Fibroblast of lung (primary cell): ENCODE measurements around the gene TXLNB. TPM values are rescaled to one million over a fixed set of nuclear protein-coding genes. Genes with fewer than 3 reads are reported as not detected.

ENCODE experiments used
- DNase-seq, 2 donors: peaks; one replicate each; pipeline versions ENCODE4 v3.0.0 to v3.0.0-alpha.2; 2010; ENCODE audit warnings: low read depth in 2 of 2
- H2AFZ ChIP-seq: 2 replicates; pipeline ENCODE4 v1.5.1; 2012; ENCODE audit warnings: low read length, control low read depth, inconsistent platforms
- H3K27ac ChIP-seq: 2 replicates; pipeline ENCODE4 v1.5.1; 2011; ENCODE audit warnings: low read length, control low read depth; ENCODE audit not compliant: insufficient read depth
- H3K27me3 ChIP-seq: 2 replicates; pipeline ENCODE4 v1.5.1; 2011; ENCODE audit warnings: mild to moderate bottlenecking, low read length; ENCODE audit not compliant: control insufficient read depth, insufficient read depth
- H3K36me3 ChIP-seq: 2 replicates; pipeline ENCODE4 v1.5.1; 2011; ENCODE audit warnings: low read length; ENCODE audit not compliant: control insufficient read depth, insufficient read depth
- H3K4me1 ChIP-seq: 2 replicates; pipeline ENCODE4 v1.5.1; 2011; ENCODE audit warnings: low read length; ENCODE audit not compliant: control insufficient read depth, insufficient read depth; ENCODE audit errors: extremely low read depth
- H3K4me2 ChIP-seq: 2 replicates; pipeline ENCODE4 v1.5.1; 2011; ENCODE audit warnings: low read length, control low read depth; ENCODE audit not compliant: insufficient read depth; ENCODE audit errors: extremely low read depth
- H3K4me3 ChIP-seq, 4 experiments: fragments of 200-600 bp in 1 of 4; sonication (generic) in 1 of 4; replicated peaks in 1 of 4; 2 replicates each; pipeline ENCODE4 v1.5.1; 2011 to 2016; ENCODE audit warnings: low read length in 4 of 4, low read depth in 3 of 4, mild to moderate bottlenecking in 3 of 4, control low read depth in 2 of 4, inconsistent platforms in 1 of 4, mixed read lengths in 1 of 4; ENCODE audit not compliant: insufficient read depth in 1 of 4; ENCODE audit errors: control extremely low read depth in 1 of 4
- H3K79me2 ChIP-seq: 2 replicates; pipeline ENCODE4 v1.5.1; 2012; ENCODE audit warnings: mild to moderate bottlenecking, low read length, inconsistent platforms; ENCODE audit not compliant: control insufficient read depth, insufficient read depth
- H3K9ac ChIP-seq: 2 replicates; pipeline ENCODE4 v1.5.1; 2011; ENCODE audit warnings: mild to moderate bottlenecking, low read length, control low read depth; ENCODE audit not compliant: insufficient read depth
- H3K9me3 ChIP-seq: 2 replicates; pipeline ENCODE4 v1.5.1; 2012; ENCODE audit warnings: low read depth, low read length; ENCODE audit not compliant: control insufficient read depth, insufficient read depth
- H4K20me1 ChIP-seq: 2 replicates; pipeline ENCODE4 v1.5.1; 2011; ENCODE audit warnings: low read length; ENCODE audit not compliant: control insufficient read depth, insufficient read depth; ENCODE audit errors: extremely low read depth
- EZH2 ChIP-seq: IDR thresholded peaks from 2 replicates; pipeline ENCODE4 v1.5.1; 2012; ENCODE audit warnings: low read length, control low read depth, mild to moderate bottlenecking; ENCODE audit errors: missing control alignments
- polyA plus RNA-seq, 2 donors: library from polyadenylated mRNA; depleted of rRNA in 1 of 2; stranded (reverse) in 1 of 2; unstranded in 1 of 2; fragments of >200 nt; gene quantifications; 2 replicates each; pipeline ENCODE4 v1.2.1, GENCODE V29; 2011 to 2012; ENCODE audit warnings: missing spikeins in 1 of 2
- total RNA-seq: library from RNA; depleted of rRNA; stranded (reverse); fragments of >200 nt; gene quantifications from 2 replicates; pipeline ENCODE4 v1.2.1, GENCODE V29; 2014
- TF ChIP-seq, protein P1 (sequence below), 2 donors: IDR thresholded peaks in 1 of 2; conservative IDR thresholded peaks in 1 of 2; 1 replicate in 1 of 2; 2 replicates in 1 of 2; pipeline ENCODE4 v1.5.1; 2011 to 2012; ENCODE audit warnings: low read length in 2 of 2, control low read depth in 1 of 2, inconsistent platforms in 1 of 2, low read depth in 1 of 2, mild to moderate bottlenecking in 1 of 2

The TXLNB gene
- total and polyA plus RNA-seq, 2 donors (not counting 1 experiment from before 2014, with no cell fraction given), result 0.15 to 1.2 TPM

DNA sequence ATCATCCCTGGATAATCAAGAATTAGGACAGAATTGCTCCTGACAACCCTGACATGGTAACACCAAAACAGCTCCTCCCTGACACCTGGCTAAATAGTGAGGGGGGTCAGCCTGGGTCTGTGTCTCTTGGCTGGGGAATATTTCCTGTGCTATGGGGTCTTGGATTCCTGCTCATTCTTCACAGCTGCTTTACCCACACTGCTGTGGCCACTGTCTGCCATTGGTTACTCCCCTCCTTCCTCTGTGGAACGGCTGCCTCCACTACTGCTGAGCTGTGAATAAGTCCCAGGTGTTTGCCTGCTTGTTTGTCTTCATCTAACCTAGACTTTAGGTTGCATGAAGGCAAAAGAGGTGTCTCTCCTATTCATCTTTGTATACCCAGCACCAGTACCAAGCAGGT is 33.9 kb upstream of the TXLNB start:
- no peak overlapping the region for H3K9ac ChIP-seq
- no peak overlapping the region for H2AFZ ChIP-seq

DNA sequence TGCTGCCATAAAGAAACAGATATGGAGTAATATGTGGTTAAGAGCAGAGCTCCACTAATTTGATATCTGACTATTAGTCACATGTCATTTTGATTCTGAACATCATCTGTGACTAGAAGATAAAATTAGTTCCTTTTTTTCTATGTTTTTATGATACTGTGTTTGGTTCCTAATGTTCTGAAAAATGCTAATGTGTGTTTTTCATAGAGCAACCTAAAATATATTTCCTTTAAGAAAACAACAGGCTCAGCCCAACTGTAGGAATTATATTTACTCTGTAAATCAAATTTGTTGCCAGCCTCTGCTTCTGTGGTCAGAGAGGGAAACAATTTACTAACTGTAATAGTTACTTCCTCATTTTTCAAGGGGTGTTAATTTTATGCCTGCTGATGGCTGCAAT is 33.3 kb upstream of the TXLNB start:
- Histone ChIP-seq H3K27ac (no peak overlapping the region), H3K36me3 (no peaks in the 10 kb centered on the region), H3K79me2 (no peaks in the 10 kb centered on the region), H3K9ac (no peak overlapping the region), H2AFZ (no peak overlapping the region), H3K4me2 (no peak overlapping the region), H4K20me1 (no peaks in the 10 kb centered on the region), H3K4me3 (no peak overlapping the region), H3K9me3 (no peaks in the 10 kb centered on the region), H3K27me3 (no peaks in the 10 kb centered on the region), H3K4me1 (no peaks in the 10 kb centered on the region)
- TF ChIP-seq, protein P1, sequence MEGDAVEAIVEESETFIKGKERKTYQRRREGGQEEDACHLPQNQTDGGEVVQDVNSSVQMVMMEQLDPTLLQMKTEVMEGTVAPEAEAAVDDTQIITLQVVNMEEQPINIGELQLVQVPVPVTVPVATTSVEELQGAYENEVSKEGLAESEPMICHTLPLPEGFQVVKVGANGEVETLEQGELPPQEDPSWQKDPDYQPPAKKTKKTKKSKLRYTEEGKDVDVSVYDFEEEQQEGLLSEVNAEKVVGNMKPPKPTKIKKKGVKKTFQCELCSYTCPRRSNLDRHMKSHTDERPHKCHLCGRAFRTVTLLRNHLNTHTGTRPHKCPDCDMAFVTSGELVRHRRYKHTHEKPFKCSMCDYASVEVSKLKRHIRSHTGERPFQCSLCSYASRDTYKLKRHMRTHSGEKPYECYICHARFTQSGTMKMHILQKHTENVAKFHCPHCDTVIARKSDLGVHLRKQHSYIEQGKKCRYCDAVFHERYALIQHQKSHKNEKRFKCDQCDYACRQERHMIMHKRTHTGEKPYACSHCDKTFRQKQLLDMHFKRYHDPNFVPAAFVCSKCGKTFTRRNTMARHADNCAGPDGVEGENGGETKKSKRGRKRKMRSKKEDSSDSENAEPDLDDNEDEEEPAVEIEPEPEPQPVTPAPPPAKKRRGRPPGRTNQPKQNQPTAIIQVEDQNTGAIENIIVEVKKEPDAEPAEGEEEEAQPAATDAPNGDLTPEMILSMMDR (conservative IDR thresholded peaks at IDR 0.05 in 1 of 2, IDR thresholded peaks at IDR 0.05 in 1 of 2; ENCODE audit: low read depth in 1 of 2, low read length in 2 of 2), result no peak
- TF ChIP-seq EZH2, result no peak
- DNase-seq, result no peak

More for the DNA sequence above, 33.9 kb upstream of the TXLNB start:
- Histone ChIP-seq H3K27ac (no peak overlapping the region), H3K4me1 (no peaks in the 10 kb centered on the region), H3K4me3 (no peak overlapping the region), H3K79me2 (no peaks in the 10 kb centered on the region), H3K27me3 (no peaks in the 10 kb centered on the region), H3K4me2 (no peak overlapping the region), H3K36me3 (no peaks in the 10 kb centered on the region), H3K9me3 (no peaks in the 10 kb centered on the region), H4K20me1 (no peaks in the 10 kb centered on the region)
- TF ChIP-seq, protein P1 (conservative IDR thresholded peaks at IDR 0.05 in 1 of 2, IDR thresholded peaks at IDR 0.05 in 1 of 2; ENCODE audit: low read depth in 1 of 2, low read length in 2 of 2), result no peak
- no peak for TF ChIP-seq EZH2
- DNase-seq, result no peak

DNA sequence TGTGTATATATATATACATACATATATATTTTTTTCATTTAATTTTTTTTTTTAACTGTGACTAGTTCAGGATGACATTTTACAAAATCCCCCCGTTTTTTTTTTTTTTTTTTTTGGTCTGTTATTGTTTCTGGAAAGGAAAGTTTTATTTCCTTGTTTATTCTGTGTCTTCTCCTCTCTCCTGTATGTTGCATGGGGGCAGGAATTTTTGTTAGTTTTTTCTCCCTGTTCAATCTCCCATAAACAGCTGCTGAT is 32.4 kb upstream of the TXLNB start:
- DNase-seq, result no peak
- no peaks in the 10 kb centered on the region for H3K9me3 ChIP-seq
- no peak overlapping the region for H3K9ac ChIP-seq
- no peak overlapping the region for H2AFZ ChIP-seq
- H3K36me3 ChIP-seq, result no peaks in the 10 kb centered on the region
- H3K27ac ChIP-seq, result peak overlapping the region; percentile 25
- H4K20me1 ChIP-seq, result no peaks in the 10 kb centered on the region
- H3K4me1 ChIP-seq, result no peaks in the 10 kb centered on the region
- H3K79me2 ChIP-seq, result no peaks in the 10 kb centered on the region
- TF ChIP-seq EZH2, result no peak
- TF ChIP-seq, protein P1 (conservative IDR thresholded peaks at IDR 0.05 in 1 of 2, IDR thresholded peaks at IDR 0.05 in 1 of 2; ENCODE audit: low read depth in 1 of 2, low read length in 2 of 2), result no peak
- H3K27me3 ChIP-seq, result no peaks in the 10 kb centered on the region
- no peak overlapping the region for H3K4me2 ChIP-seq
- no peak overlapping the region for H3K4me3 ChIP-seq
